Caco-2 (cell line): Measurements from ENCODE around the gene PTPRG. TPM values are rescaled to one million over a fixed set of nuclear protein-coding genes. Genes with fewer than 3 reads are reported as not detected.

ENCODE experiments used
- BruUV-seq: library from RNA; stranded (reverse); fragments of 400-500 nt; replicated peaks from 2 replicates; lab custom pipeline; 2021; lab: Mats Ljungman, UMichigan
- CTCF ChIA-PET: fragments of 300-600 bp; sonication (Branson Sonifier 250); formaldehyde crosslinking; loops from one replicate; lab custom pipeline; 2022; ENCODE audit warnings: antibody characterized with exemption; lab: Charles Lee
- POLR2A ChIA-PET: fragments of 300-600 bp; sonication (Branson Sonifier 250); formaldehyde crosslinking; loops from one replicate; lab custom pipeline; 2022; ENCODE audit warnings: antibody characterized with exemption; lab: Charles Lee
- DNase-seq, 2 experiments: peaks; one replicate each; pipeline versions ENCODE4 v3.0.0 to v3.0.0-alpha.2; 2020 to 2022
- H3K27me3 ChIP-seq: replicated peaks from 2 replicates; pipeline ENCODE4 v1.6.0; 2011; ENCODE audit warnings: low read length; ENCODE audit not compliant: control insufficient read depth, insufficient read depth
- H3K36me3 ChIP-seq: 2 replicates; pipeline ENCODE4 v1.5.1; 2011; ENCODE audit warnings: low read length; ENCODE audit not compliant: control insufficient read depth, insufficient read depth
- H3K4me1 ChIP-seq: fragments of 250-450 bp; sonication (Bioruptor Pico); 2 replicates; pipeline ENCODE4 v1.5.1; 2020; ENCODE audit warnings: mild to moderate bottlenecking
- H3K4me3 ChIP-seq: 2 replicates; pipeline ENCODE4 v1.5.1; 2011; ENCODE audit warnings: low read depth, mild to moderate bottlenecking, control low read depth, low read length
- H3K9me3 ChIP-seq: fragments of 250-450 bp; sonication (Bioruptor Pico); 2 replicates; pipeline ENCODE4 v1.5.1; 2020; ENCODE audit warnings: mild to moderate bottlenecking, moderate library complexity
- H3K27ac Mint-ChIP-seq: one replicate; pipeline ENCODE4 v1.8.0; 2022; ENCODE audit warnings: mixed read lengths; ENCODE audit not compliant: unreplicated experiment
- H3K27me3 Mint-ChIP-seq: one replicate; pipeline ENCODE4 v1.8.0; 2022; ENCODE audit warnings: mixed read lengths; ENCODE audit not compliant: insufficient read depth, unreplicated experiment
- H3K36me3 Mint-ChIP-seq: one replicate; pipeline ENCODE4 v1.8.0; 2022; ENCODE audit warnings: mild to moderate bottlenecking, mixed read lengths; ENCODE audit not compliant: insufficient read depth, unreplicated experiment
- H3K4me1 Mint-ChIP-seq: one replicate; pipeline ENCODE4 v1.8.0; 2022; ENCODE audit warnings: low read depth, mixed read lengths; ENCODE audit not compliant: unreplicated experiment
- H3K4me3 Mint-ChIP-seq: one replicate; pipeline ENCODE4 v1.8.0; 2022; ENCODE audit warnings: mild to moderate bottlenecking, moderate library complexity, mixed read lengths; ENCODE audit not compliant: unreplicated experiment
- H3K9me3 Mint-ChIP-seq: one replicate; pipeline ENCODE4 v1.8.0; 2022; ENCODE audit warnings: mixed read lengths; ENCODE audit not compliant: unreplicated experiment
- CTCF ChIP-seq, 2 experiments: fragments of 200-600 bp in 1 of 2; IDR thresholded peaks; 1 replicate in 1 of 2; 2 replicates in 1 of 2; pipeline versions ENCODE4 v1.5.1 to v1.8.0; 2011 to 2022; ENCODE audit warnings: antibody characterized with exemption in 1 of 2, control low read depth in 1 of 2, inconsistent platforms in 1 of 2, low read depth in 1 of 2, low read length in 1 of 2, mild to moderate bottlenecking in 1 of 2, moderate library complexity in 1 of 2; ENCODE audit not compliant: insufficient read depth in 1 of 2, severe bottlenecking in 1 of 2, unreplicated experiment in 1 of 2
- intact Hi-C: fragments of 100-400 bp; cut with micrococcal nuclease; formaldehyde crosslinking; loops from one replicate; pipeline ENCODE4 v1.10.0; 2022; ENCODE audit not compliant: unreplicated experiment
- total RNA-seq: library from RNA; stranded (reverse); gene quantifications from 2 replicates; pipeline ENCODE4 v1.2.3, GENCODE V29; 2022

PTPRG gene
- total RNA-seq, 1 experiment from 2014 or later: 46.4 TPM

GRCh38 chr3:62175161-62175560 is 613.8 kb downstream of the PTPRG start:
- Mint-ChIP-seq H3K27ac (no peak overlapping the region), H3K27me3 (no peaks in the 10 kb centered on the region), H3K4me3 (no peak overlapping the region), H3K9me3 (no peaks in the 10 kb centered on the region), H3K36me3 (peaks cover 5% of the 10 kb centered on the region), H3K4me1 (no peaks in the 10 kb centered on the region)
- TF ChIP-seq CTCF (IDR thresholded peaks at IDR 0.05; ENCODE audit: insufficient read depth in 1 of 2, low read depth in 1 of 2, low read length in 1 of 2, severe bottlenecking in 1 of 2, unreplicated experiment in 1 of 2): no peak
- Histone ChIP-seq H3K9me3 (no peaks in the 10 kb centered on the region), H3K4me1 (no peaks in the 10 kb centered on the region), H3K27me3 (no peaks in the 10 kb centered on the region), H3K4me3 (no peak overlapping the region), H3K36me3 (no peaks in the 10 kb centered on the region)
- CTCF ChIA-PET: no interaction called here
- intact Hi-C loops: no loop called here
- no peak for DNase-seq
- POLR2A ChIA-PET: no interaction called here
- BruUV-seq: no TSS peak

- no peaks in the 10 kb centered on the region for H3K27me3 Mint-ChIP-seq
- BruUV-seq: no TSS peak
- no peak for TF ChIP-seq CTCF (IDR thresholded peaks at IDR 0.05; ENCODE audit: insufficient read depth in 1 of 2, low read depth in 1 of 2, low read length in 1 of 2, severe bottlenecking in 1 of 2, unreplicated experiment in 1 of 2)
- Histone ChIP-seq H3K9me3 (no peaks in the 10 kb centered on the region), H3K4me3 (no peak overlapping the region), H3K36me3 (no peaks in the 10 kb centered on the region), H3K4me1 (no peaks in the 10 kb centered on the region), H3K27me3 (no peaks in the 10 kb centered on the region)
- CTCF ChIA-PET: no interaction called here
- H3K36me3 Mint-ChIP-seq: peaks cover 5% of the 10 kb centered on the region
- intact Hi-C loops: no loop called here
- no peak overlapping the region for H3K4me3 Mint-ChIP-seq
- no peaks in the 10 kb centered on the region for H3K4me1 Mint-ChIP-seq
- H3K27ac Mint-ChIP-seq: no peak overlapping the region
- DNase-seq: no peak
- no peaks in the 10 kb centered on the region for H3K9me3 Mint-ChIP-seq
- POLR2A ChIA-PET: no interaction called here
Measured at GRCh38 chr3:62178032-62178431, 616.7 kb downstream of the PTPRG start.

- Mint-ChIP-seq H3K27me3 (no peaks in the 10 kb centered on the region), H3K36me3 (peaks cover 9% of the 10 kb centered on the region), H3K27ac (no peak overlapping the region), H3K9me3 (no peaks in the 10 kb centered on the region), H3K4me1 (peaks cover 4% of the 10 kb centered on the region), H3K4me3 (no peak overlapping the region)
- CTCF ChIA-PET: no interaction called here
- H3K4me3 ChIP-seq: no peak overlapping the region
- intact Hi-C loops: no loop called here
- DNase-seq: no peak
- no TSS peak for BruUV-seq
- no peaks in the 10 kb centered on the region for H3K4me1 ChIP-seq
- H3K27me3 ChIP-seq: no peaks in the 10 kb centered on the region
- H3K36me3 ChIP-seq: no peaks in the 10 kb centered on the region
- no peaks in the 10 kb centered on the region for H3K9me3 ChIP-seq
- no peak for TF ChIP-seq CTCF (IDR thresholded peaks at IDR 0.05; ENCODE audit: insufficient read depth in 1 of 2, low read depth in 1 of 2, low read length in 1 of 2, severe bottlenecking in 1 of 2, unreplicated experiment in 1 of 2)
- POLR2A ChIA-PET: no interaction called here
Measured at GRCh38 chr3:62178739-62179600, 617.6 kb downstream of the PTPRG start.
